ENCODE data around the gene PCED1B. TPM values are rescaled to one million over a fixed set of nuclear protein-coding genes. Genes with fewer than 3 reads are reported as not detected.

PCED1B gene
- total RNA-seq, 1 experiment from 2014 or later: 3.3 TPM

DNA sequence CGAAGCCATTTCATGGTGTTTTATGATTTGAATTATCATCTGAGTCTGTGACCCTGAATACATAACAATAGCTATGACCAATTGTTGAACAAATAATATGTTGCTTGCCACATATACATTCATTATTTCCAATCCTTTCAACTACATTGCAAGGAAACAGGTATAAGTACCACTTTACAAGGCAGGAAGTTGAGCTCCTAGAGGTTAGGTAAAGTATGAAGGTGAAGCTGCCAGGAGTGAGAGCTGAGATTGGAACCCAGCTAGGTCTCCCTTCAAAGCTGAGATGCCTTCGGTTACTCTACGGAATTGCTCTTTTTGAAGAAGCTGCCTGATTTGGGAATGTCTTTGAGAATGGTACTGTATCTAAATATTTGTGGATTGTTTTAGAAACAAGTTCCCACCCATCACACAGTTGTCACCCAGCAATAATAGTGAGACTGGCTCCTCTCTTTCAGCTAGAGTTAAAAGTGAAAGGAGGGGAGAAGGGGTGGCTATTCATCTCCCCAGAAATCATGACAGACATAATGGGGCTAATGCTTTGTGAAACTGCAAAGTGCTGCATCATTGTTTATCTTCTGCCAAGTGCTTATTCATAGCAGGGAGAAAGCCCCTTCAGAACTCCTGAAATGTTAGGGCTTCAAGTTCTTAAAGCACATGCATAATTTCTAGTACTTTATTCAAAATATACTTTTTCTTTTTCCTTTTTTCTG is 76.2 kb downstream of the PCED1B start:
- H2BK15ac ChIP-seq (ENCODE audit: low read depth, low read length): no peak overlapping the region
- peaks cover 16% of the 10 kb centered on the region in 2 experiments for H3K9me3 Mint-ChIP-seq
- H3K79me2 ChIP-seq (ENCODE audit: insufficient read depth, low read length): no peaks in the 10 kb centered on the region
- no peaks in the 10 kb centered on the region for H3K27me3 ChIP-seq (ENCODE audit: insufficient read depth, low read length)
- no peak overlapping the region for H3K9ac ChIP-seq (ENCODE audit: extremely low read depth, insufficient read length, low read length)
- no peak overlapping the region for H2BK5ac ChIP-seq (ENCODE audit: insufficient read length, low read length)
- no peak for DNase-seq
- no peak overlapping the region for H3K27ac ChIP-seq (ENCODE audit: insufficient read length, low read depth, low read length)
- H3K23me2 ChIP-seq (ENCODE audit: insufficient read length, low read depth, low read length, poor library complexity, severe bottlenecking): no peaks in the 10 kb centered on the region
- H3K18ac ChIP-seq (ENCODE audit: insufficient read length, low read depth, low read length): no peak overlapping the region
- H2BK20ac ChIP-seq (ENCODE audit: low read depth, low read length, poor library complexity, severe bottlenecking): no peak overlapping the region
- no peak overlapping the region for H2AK5ac ChIP-seq (ENCODE audit: insufficient read length, low read length)
- no peak overlapping the region for H3K4me3 Mint-ChIP-seq
- H3K56ac ChIP-seq (ENCODE audit: insufficient read length, low read depth, low read length): no peak overlapping the region
- no peak overlapping the region for H2BK120ac ChIP-seq (ENCODE audit: low read depth, low read length, poor library complexity, severe bottlenecking)
- H3K4ac ChIP-seq (ENCODE audit: low read depth, low read length): no peak overlapping the region
- no peak overlapping the region for H3K27ac Mint-ChIP-seq
- no peak overlapping the region for H3K4me2 ChIP-seq (ENCODE audit: insufficient read depth, insufficient read length, low read length)
- H3K4me1 Mint-ChIP-seq: no peaks in the 10 kb centered on the region
- no peak overlapping the region for H3K14ac ChIP-seq (ENCODE audit: insufficient read depth, low read length)
- H3K27me3 Mint-ChIP-seq (ENCODE audit: low read depth): no peaks in the 10 kb centered on the region
- no peak overlapping the region for H2BK12ac ChIP-seq (ENCODE audit: insufficient read length, low read depth, low read length)
- no CpG with 5 or more reads among the region's 3 CpGs for whole genome bisulfite sequencing (ENCODE audit: extremely low coverage, insufficient read length, low lambda C conversion rate)
- TF ChIP-seq, protein P1, sequence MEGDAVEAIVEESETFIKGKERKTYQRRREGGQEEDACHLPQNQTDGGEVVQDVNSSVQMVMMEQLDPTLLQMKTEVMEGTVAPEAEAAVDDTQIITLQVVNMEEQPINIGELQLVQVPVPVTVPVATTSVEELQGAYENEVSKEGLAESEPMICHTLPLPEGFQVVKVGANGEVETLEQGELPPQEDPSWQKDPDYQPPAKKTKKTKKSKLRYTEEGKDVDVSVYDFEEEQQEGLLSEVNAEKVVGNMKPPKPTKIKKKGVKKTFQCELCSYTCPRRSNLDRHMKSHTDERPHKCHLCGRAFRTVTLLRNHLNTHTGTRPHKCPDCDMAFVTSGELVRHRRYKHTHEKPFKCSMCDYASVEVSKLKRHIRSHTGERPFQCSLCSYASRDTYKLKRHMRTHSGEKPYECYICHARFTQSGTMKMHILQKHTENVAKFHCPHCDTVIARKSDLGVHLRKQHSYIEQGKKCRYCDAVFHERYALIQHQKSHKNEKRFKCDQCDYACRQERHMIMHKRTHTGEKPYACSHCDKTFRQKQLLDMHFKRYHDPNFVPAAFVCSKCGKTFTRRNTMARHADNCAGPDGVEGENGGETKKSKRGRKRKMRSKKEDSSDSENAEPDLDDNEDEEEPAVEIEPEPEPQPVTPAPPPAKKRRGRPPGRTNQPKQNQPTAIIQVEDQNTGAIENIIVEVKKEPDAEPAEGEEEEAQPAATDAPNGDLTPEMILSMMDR (conservative IDR thresholded peaks at IDR 0.05): no peak
- H4K8ac ChIP-seq (replicated peaks; ENCODE audit: insufficient read length, low read depth, low read length): no peak overlapping the region
- H3K36me3 Mint-ChIP-seq (ENCODE audit: insufficient read depth in 1 of 3, low read depth in 3 of 3): peaks cover 5 to 13% (median 10%) of the 10 kb centered on the region in 3 experiments; a peak in 4 of 7 replicates
- no peaks in the 10 kb centered on the region for H3K4me1 ChIP-seq (ENCODE audit: insufficient read depth, low read length)
- H3K23ac ChIP-seq (ENCODE audit: insufficient read length, low read depth, low read length): no peak overlapping the region
- H4K20me1 ChIP-seq (ENCODE audit: control insufficient read depth, insufficient read depth, insufficient read length): no peaks in the 10 kb centered on the region
- H3T11ph ChIP-seq (ENCODE audit: low read length): no peak overlapping the region
- H4K91ac ChIP-seq (ENCODE audit: insufficient read length, low read depth, low read length): no peak overlapping the region
- no peaks in the 10 kb centered on the region for H3K79me1 ChIP-seq (ENCODE audit: insufficient read depth, low read depth, low read length, poor library complexity, severe bottlenecking)
- no peaks in the 10 kb centered on the region for H3K9me3 ChIP-seq (ENCODE audit: control insufficient read depth, low read depth, low read length)
- no peak overlapping the region for H4K5ac ChIP-seq (ENCODE audit: insufficient read length, low read depth, low read length)
- H2AFZ ChIP-seq (ENCODE audit: low read length): no peak overlapping the region
